K562 (cell line): Measurements from ENCODE around the gene TIMM17A.

ENCODE experiments used
- CREB1 ChIP-seq, 2 experiments: sonication (generic) in 1 of 2; formaldehyde crosslinking in 1 of 2; IDR thresholded peaks; 2 replicates each; pipeline versions ENCODE4 v1.6.1 to v1.8.0; 2012 to 2022; ENCODE audit warnings: inconsistent platforms in 1 of 2, mild to moderate bottlenecking in 1 of 2, missing genetic modification reagents in 1 of 2, moderate library complexity in 1 of 2
- CREB3 ChIP-seq: fragments of 450-650 bp; conservative IDR thresholded peaks from 2 replicates; pipeline ENCODE4 v1.6.1; 2016; ENCODE audit warnings: missing genetic modification characterization, low read depth, mild to moderate bottlenecking, missing compliant biosample characterization, moderate library complexity
- EZH2 ChIP-seq: IDR thresholded peaks from 2 replicates; pipeline ENCODE4 v1.6.1; 2012; ENCODE audit warnings: low read depth, mild to moderate bottlenecking, inconsistent platforms, low read length, borderline replicate concordance
- FOXK2 ChIP-seq, 2 experiments: fragments of 450-650 bp; IDR thresholded peaks in 1 of 2; conservative IDR thresholded peaks in 1 of 2; 2 replicates each; pipeline ENCODE4 v1.6.1; 2016; ENCODE audit warnings: low read depth in 2 of 2, mild to moderate bottlenecking in 1 of 2
- KAT2B ChIP-seq: IDR thresholded peaks from one replicate; pipeline ENCODE4 v1.6.1; 2012; ENCODE audit warnings: low read depth, mild to moderate bottlenecking, control low read depth, inconsistent platforms, low read length, moderate library complexity
- KLF1 ChIP-seq: fragments of 450-650 bp; IDR thresholded peaks from 2 replicates; pipeline ENCODE4 v1.6.1; 2016; ENCODE audit warnings: missing genetic modification characterization, missing compliant biosample characterization
- NR1H2 ChIP-seq: sonication (generic); formaldehyde crosslinking; IDR thresholded peaks from 2 replicates; pipeline ENCODE4 v1.4.0; 2020; ENCODE audit warnings: mild to moderate bottlenecking, missing genetic modification reagents
- SP1 ChIP-seq: sonication (generic); formaldehyde crosslinking; IDR thresholded peaks from 2 replicates; pipeline ENCODE4 v1.8.1; 2022; ENCODE audit warnings: mild to moderate bottlenecking, missing genetic modification reagents
- SRF ChIP-seq, 2 experiments: fragments of 250-450, 450-650 bp in 1 of 2; sonication (Bioruptor Pico) in 1 of 2; sonication (generic) in 1 of 2; formaldehyde crosslinking; IDR thresholded peaks; 2 replicates each; pipeline versions ENCODE4 v1.5.0 to v1.5.1; 2020 to 2022; ENCODE audit warnings: mild to moderate bottlenecking in 1 of 2, missing genetic modification reagents in 1 of 2
- ZBTB49 ChIP-seq: sonication (generic); formaldehyde crosslinking; IDR thresholded peaks from 2 replicates; pipeline ENCODE4 v1.8.0; 2022; ENCODE audit warnings: missing genetic modification reagents, mild to moderate bottlenecking, borderline replicate concordance
- ZFX ChIP-seq: sonication (generic); formaldehyde crosslinking; IDR thresholded peaks from 2 replicates; pipeline ENCODE4 v1.8.0; 2022; ENCODE audit warnings: mild to moderate bottlenecking, missing genetic modification reagents, moderate library complexity
- ZNF77 ChIP-seq: fragments of 250-450 bp; sonication (Bioruptor Pico); IDR thresholded peaks from 2 replicates; pipeline ENCODE4 v1.5.0; 2020
- TF ChIP-seq, protein P1 (sequence below), 3 experiments: IDR thresholded peaks in 2 of 3; conservative IDR thresholded peaks in 1 of 3; 2 replicates each; pipeline ENCODE4 v1.5.1; 2011 to 2012; ENCODE audit warnings: low read length in 3 of 3, mild to moderate bottlenecking in 3 of 3, control low read depth in 2 of 3, improper control_type of control experiment in 1 of 3, inconsistent platforms in 1 of 3, low read depth in 1 of 3, mixed read lengths in 1 of 3, moderate library complexity in 1 of 3; ENCODE audit not compliant: insufficient read depth in 2 of 3
- TF ChIP-seq, protein P2 (sequence below): sonication (generic); formaldehyde crosslinking; IDR thresholded peaks from 2 replicates; pipeline ENCODE4 v1.8.0; 2023; ENCODE audit warnings: mild to moderate bottlenecking, missing genetic modification reagents

- TF ChIP-seq, protein P1, sequence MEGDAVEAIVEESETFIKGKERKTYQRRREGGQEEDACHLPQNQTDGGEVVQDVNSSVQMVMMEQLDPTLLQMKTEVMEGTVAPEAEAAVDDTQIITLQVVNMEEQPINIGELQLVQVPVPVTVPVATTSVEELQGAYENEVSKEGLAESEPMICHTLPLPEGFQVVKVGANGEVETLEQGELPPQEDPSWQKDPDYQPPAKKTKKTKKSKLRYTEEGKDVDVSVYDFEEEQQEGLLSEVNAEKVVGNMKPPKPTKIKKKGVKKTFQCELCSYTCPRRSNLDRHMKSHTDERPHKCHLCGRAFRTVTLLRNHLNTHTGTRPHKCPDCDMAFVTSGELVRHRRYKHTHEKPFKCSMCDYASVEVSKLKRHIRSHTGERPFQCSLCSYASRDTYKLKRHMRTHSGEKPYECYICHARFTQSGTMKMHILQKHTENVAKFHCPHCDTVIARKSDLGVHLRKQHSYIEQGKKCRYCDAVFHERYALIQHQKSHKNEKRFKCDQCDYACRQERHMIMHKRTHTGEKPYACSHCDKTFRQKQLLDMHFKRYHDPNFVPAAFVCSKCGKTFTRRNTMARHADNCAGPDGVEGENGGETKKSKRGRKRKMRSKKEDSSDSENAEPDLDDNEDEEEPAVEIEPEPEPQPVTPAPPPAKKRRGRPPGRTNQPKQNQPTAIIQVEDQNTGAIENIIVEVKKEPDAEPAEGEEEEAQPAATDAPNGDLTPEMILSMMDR (IDR thresholded peaks at IDR 0.05 in 2 of 3, conservative IDR thresholded peaks at IDR 0.05 in 1 of 3; ENCODE audit: insufficient read depth in 2 of 3, low read depth in 1 of 3, low read length in 3 of 3): no peak
- TF ChIP-seq CREB3 (no peak), SRF (CRISPR knock-in tag; IDR thresholded peaks at IDR 0.05) (no peak), ZBTB49 (CRISPR knock-in tag) (no peak), FOXK2 (conservative IDR thresholded peaks at IDR 0.05 in 1 of 2, IDR thresholded peaks at IDR 0.05 in 1 of 2; ENCODE audit: low read depth in 2 of 2) (no peak), NR1H2 (CRISPR knock-in tag) (no peak), CREB1 (IDR thresholded peaks at IDR 0.05) (no peak), CREB1 (CRISPR knock-in tag; IDR thresholded peaks at IDR 0.05) (no peak), EZH2 (no peak), KAT2B (no peak), ZFX (CRISPR knock-in tag) (no peak), SP1 (CRISPR knock-in tag) (no peak), KLF1 (tag) (no peak), ZNF77 (CRISPR knock-in tag) (no peak)
- TF ChIP-seq, protein P2, sequence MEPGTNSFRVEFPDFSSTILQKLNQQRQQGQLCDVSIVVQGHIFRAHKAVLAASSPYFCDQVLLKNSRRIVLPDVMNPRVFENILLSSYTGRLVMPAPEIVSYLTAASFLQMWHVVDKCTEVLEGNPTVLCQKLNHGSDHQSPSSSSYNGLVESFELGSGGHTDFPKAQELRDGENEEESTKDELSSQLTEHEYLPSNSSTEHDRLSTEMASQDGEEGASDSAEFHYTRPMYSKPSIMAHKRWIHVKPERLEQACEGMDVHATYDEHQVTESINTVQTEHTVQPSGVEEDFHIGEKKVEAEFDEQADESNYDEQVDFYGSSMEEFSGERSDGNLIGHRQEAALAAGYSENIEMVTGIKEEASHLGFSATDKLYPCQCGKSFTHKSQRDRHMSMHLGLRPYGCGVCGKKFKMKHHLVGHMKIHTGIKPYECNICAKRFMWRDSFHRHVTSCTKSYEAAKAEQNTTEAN: no peak
These were observed 60.9 kb downstream of the TIMM17A start for GRCh38 chr1:202016022-202016810.
